Natural killer cell (primary cell): ENCODE measurements around the gene GALNT2. TPM values are rescaled to one million over a fixed set of nuclear protein-coding genes. Genes with fewer than 3 reads are reported as not detected.

Experiments
- ATAC-seq, 3 donors: fragments of 150-1000 bp in 2 of 3; fragments of 200-7000 bp in 1 of 3; cut with Tn5 transposase; 1 replicate in 1 of 3; 2 replicates in 2 of 3; pipeline ENCODE4 v1.10.0; 2021; ENCODE audit warnings: mild to moderate bottlenecking in 2 of 3, moderate library complexity in 2 of 3
- DNase-seq, 2 donors: peaks; one replicate each; pipeline versions ENCODE4 v3.0.0 to v3.0.0-alpha.2; 2013 to 2021; ENCODE audit warnings: mixed read lengths in 1 of 2
- H3K27ac ChIP-seq: one replicate; pipeline ENCODE4 v1.5.1; 2013; ENCODE audit warnings: mild to moderate bottlenecking, low read length
- H3K27me3 ChIP-seq: one replicate; pipeline ENCODE4 v1.6.1; 2013; ENCODE audit warnings: low read length; ENCODE audit not compliant: control insufficient read depth, insufficient read depth
- H3K36me3 ChIP-seq: one replicate; pipeline ENCODE4 v1.6.1; 2013; ENCODE audit warnings: low read length; ENCODE audit not compliant: control insufficient read depth, insufficient read depth
- H3K4me1 ChIP-seq: one replicate; pipeline ENCODE4 v1.6.1; 2013; ENCODE audit warnings: low read length; ENCODE audit not compliant: control insufficient read depth, insufficient read depth
- H3K4me3 ChIP-seq: one replicate; pipeline ENCODE4 v1.5.1; 2013; ENCODE audit warnings: low read length
- H3K9me3 ChIP-seq: one replicate; pipeline ENCODE4 v1.6.1; 2013; ENCODE audit warnings: low read length; ENCODE audit not compliant: control insufficient read depth, insufficient read depth
- H3K27ac Mint-ChIP-seq, 2 donors: one replicate each; pipeline ENCODE4 v1.8.0; 2022; ENCODE audit warnings: mild to moderate bottlenecking in 2 of 2, mixed read lengths in 2 of 2, moderate library complexity in 1 of 2
- H3K27me3 Mint-ChIP-seq, 2 donors: one replicate each; pipeline ENCODE4 v1.8.0; 2022; ENCODE audit warnings: low read depth in 2 of 2, mixed read lengths in 2 of 2
- H3K36me3 Mint-ChIP-seq: one replicate; pipeline ENCODE4 v1.8.0; 2022; ENCODE audit warnings: mixed read lengths
- H3K4me1 Mint-ChIP-seq, 2 donors: one replicate each; pipeline ENCODE4 v1.8.0; 2022; ENCODE audit warnings: mixed read lengths in 2 of 2
- H3K4me3 Mint-ChIP-seq: one replicate; pipeline ENCODE4 v1.8.0; 2022; ENCODE audit warnings: mild to moderate bottlenecking, moderate library complexity, mixed read lengths
- H3K9me3 Mint-ChIP-seq, 2 donors: one replicate each; pipeline ENCODE4 v1.8.0; 2022; ENCODE audit warnings: mixed read lengths in 2 of 2
- WGBS: methylation state at CpG from one replicate; pipeline ENCODE4 v1.1.7; 2013; ENCODE audit warnings: missing lambda C conversion rate; ENCODE audit not compliant: insufficient coverage; 5-methylcytosine and 5-hydroxymethylcytosine counted together
- intact Hi-C: fragments of 100-400 bp; cut with micrococcal nuclease; formaldehyde crosslinking; loops from one replicate; pipeline ENCODE4 v1.14.2; 2022
- total RNA-seq, 4 donors: library from RNA; stranded (reverse); fragments of 120-200 nt in 1 of 4; gene quantifications; one replicate each; pipeline versions ENCODE4 v1.2.3 to v1.2.4, GENCODE V29; 2013 to 2022
- TF ChIP-seq, protein P1 (sequence below): fragments of 200-600 bp; IDR thresholded peaks from one replicate; pipeline ENCODE4 v1.8.0; 2022; ENCODE audit warnings: antibody characterized with exemption

The GALNT2 gene
- total RNA-seq, 3 donors from 2014 or later (not counting 1 experiment from before 2014, with no cell fraction given): 31.2 to 53.6 (median 47.3) TPM

DNA sequence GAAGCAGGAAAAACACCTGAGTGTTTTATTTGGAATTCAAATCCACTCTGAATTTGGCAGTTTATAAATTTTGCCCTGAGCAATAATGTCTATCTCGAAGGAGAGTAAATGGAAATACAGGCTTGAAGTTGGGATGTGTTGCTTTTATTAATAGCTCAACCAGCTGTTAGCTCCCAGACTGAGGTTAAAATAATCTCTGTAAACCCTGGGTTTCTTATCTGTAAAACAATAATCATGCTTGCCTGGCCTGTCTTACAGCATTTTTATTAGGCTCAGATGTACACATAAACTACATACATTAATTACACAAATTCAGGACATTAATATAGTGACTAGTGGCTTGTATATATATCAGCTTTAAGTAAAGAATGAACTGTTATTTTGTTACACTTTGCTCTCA is 148.5 kb downstream of the GALNT2 start:
- TF ChIP-seq, protein P1, sequence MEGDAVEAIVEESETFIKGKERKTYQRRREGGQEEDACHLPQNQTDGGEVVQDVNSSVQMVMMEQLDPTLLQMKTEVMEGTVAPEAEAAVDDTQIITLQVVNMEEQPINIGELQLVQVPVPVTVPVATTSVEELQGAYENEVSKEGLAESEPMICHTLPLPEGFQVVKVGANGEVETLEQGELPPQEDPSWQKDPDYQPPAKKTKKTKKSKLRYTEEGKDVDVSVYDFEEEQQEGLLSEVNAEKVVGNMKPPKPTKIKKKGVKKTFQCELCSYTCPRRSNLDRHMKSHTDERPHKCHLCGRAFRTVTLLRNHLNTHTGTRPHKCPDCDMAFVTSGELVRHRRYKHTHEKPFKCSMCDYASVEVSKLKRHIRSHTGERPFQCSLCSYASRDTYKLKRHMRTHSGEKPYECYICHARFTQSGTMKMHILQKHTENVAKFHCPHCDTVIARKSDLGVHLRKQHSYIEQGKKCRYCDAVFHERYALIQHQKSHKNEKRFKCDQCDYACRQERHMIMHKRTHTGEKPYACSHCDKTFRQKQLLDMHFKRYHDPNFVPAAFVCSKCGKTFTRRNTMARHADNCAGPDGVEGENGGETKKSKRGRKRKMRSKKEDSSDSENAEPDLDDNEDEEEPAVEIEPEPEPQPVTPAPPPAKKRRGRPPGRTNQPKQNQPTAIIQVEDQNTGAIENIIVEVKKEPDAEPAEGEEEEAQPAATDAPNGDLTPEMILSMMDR: no peak

DNA sequence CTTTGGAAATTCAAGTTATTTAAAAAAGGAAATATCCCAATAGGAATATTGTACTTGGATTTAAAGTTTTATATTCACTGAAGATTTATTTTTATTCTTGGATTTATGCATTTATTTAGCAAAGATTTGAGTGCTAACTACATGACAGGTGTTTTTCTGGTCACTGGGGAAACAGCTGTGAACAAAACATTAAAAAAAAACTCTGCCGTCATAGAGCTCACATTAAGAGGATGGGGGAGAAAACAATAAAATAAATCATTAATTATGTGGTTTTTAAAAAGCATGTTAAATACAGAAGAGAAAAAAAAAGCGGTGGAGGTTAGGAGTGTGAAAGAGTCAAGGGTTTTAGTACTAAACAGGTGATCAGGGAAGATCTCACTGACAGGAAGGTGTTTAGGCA is 149.9 kb downstream of the GALNT2 start:
- H3K27me3 ChIP-seq: no peaks in the 10 kb centered on the region
- H3K27ac Mint-ChIP-seq: no peak overlapping the region
- no peaks in the 10 kb centered on the region for H3K9me3 Mint-ChIP-seq
- intact Hi-C loops: no loop called here
- H3K27me3 Mint-ChIP-seq: no peaks in the 10 kb centered on the region
- H3K36me3 ChIP-seq: no peaks in the 10 kb centered on the region
- H3K4me1 ChIP-seq: peaks cover 10% of the 10 kb centered on the region
- H3K36me3 Mint-ChIP-seq: no peaks in the 10 kb centered on the region
- H3K9me3 ChIP-seq: no peaks in the 10 kb centered on the region
- no peak overlapping the region for H3K27ac ChIP-seq
- DNase-seq (no peak), ATAC-seq (no peak)
- H3K4me3 ChIP-seq: no peak overlapping the region
- TF ChIP-seq, protein P1: no peak
- peaks cover 51 to 57% of the 10 kb centered on the region in 2 donors for H3K4me1 Mint-ChIP-seq
- H3K4me3 Mint-ChIP-seq: no peak overlapping the region
- WGBS: 93% methylated on average over 1 of the region's 2 CpGs

More for the DNA sequence above, 148.5 kb downstream of the GALNT2 start:
- H3K4me1 Mint-ChIP-seq: peaks cover 57 to 65% of the 10 kb centered on the region in 2 donors
- H3K4me1 ChIP-seq: peaks cover 16% of the 10 kb centered on the region
- intact Hi-C loops: no loop called here
- no peak overlapping the region for H3K4me3 Mint-ChIP-seq
- H3K27ac Mint-ChIP-seq: no peak overlapping the region
- no peaks in the 10 kb centered on the region for H3K36me3 Mint-ChIP-seq
- H3K27ac ChIP-seq: no peak overlapping the region
- no peak for ATAC-seq
- H3K9me3 ChIP-seq: no peaks in the 10 kb centered on the region
- WGBS: 100% methylated on average over 1 of the region's 1 CpG
- H3K27me3 ChIP-seq: no peaks in the 10 kb centered on the region
- H3K27me3 Mint-ChIP-seq: no peaks in the 10 kb centered on the region
- H3K9me3 Mint-ChIP-seq: no peaks in the 10 kb centered on the region
- no peaks in the 10 kb centered on the region for H3K36me3 ChIP-seq
- H3K4me3 ChIP-seq: no peak overlapping the region
- DNase-seq: no peak

DNA sequence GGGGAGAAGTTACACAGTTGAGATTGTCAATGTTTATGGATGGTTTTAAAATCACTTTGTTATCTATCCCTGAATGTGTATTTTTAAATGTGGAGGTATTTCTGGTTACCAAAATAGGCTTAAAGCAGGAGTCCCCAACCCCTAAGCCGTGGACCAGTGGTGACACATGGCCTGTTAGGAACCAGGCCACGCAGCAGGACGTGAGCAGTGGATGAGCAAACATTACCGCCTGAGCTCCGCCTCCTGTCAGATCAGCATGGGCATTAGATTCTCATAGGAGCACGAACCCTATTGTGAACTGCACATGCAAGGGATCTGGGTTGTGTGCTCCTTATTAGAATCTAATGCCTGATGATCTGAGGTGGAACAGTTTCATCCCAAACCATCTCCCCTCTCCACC is 151.6 kb downstream of the GALNT2 start:
- DNase-seq: no peak
- Mint-ChIP-seq H3K9me3 (no peaks in the 10 kb centered on the region), H3K4me1 (peaks cover 40 to 50% of the 10 kb centered on the region in 2 donors), H3K36me3 (no peaks in the 10 kb centered on the region), H3K27me3 (no peaks in the 10 kb centered on the region), H3K27ac (no peak overlapping the region), H3K4me3 (no peak overlapping the region)
- H3K36me3 ChIP-seq: no peaks in the 10 kb centered on the region
- 93% methylated on average over 5 of the region's 6 CpGs for WGBS
- intact Hi-C loops: no loop called here
- no peaks in the 10 kb centered on the region for H3K4me1 ChIP-seq
- no peak for ATAC-seq
- no peak overlapping the region for H3K4me3 ChIP-seq
- no peaks in the 10 kb centered on the region for H3K27me3 ChIP-seq
- no peaks in the 10 kb centered on the region for H3K9me3 ChIP-seq
- H3K27ac ChIP-seq: no peak overlapping the region
- TF ChIP-seq, protein P1: no peak
